ENCODE results near the gene MAD2L1BP. TPM values are rescaled to one million over a fixed set of nuclear protein-coding genes. Genes with fewer than 3 reads are reported as not detected.

MAD2L1BP gene
- total RNA-seq, 1 donor from 2014 or later = 40.5 TPM

GRCh38 chr6:43678341-43678740 lies 42.7 kb downstream of the MAD2L1BP start:
- intact Hi-C loops (cut with micrococcal nuclease) = no loop called here
- DNase-seq = no peak
- Mint-ChIP-seq H3K4me1 (peaks cover 14% of the 10 kb centered on the region), H3K27me3 (no peaks in the 10 kb centered on the region), H3K9me3 (no peaks in the 10 kb centered on the region), H3K27ac (no peak overlapping the region), H3K4me3 (no peak overlapping the region), H3K36me3 (ENCODE audit: low read depth) (peaks cover 95% of the 10 kb centered on the region)
- ATAC-seq (ENCODE audit: low read depth) = no peak
- ChIA-PET POLR2A (interaction anchor here (1.5 kb wide), 1 partner anchor 37 kb away, joined by 4 read pairs; no protein-coding TSS in a partner anchor), CTCF (no interaction called here)
- no peak for TF ChIP-seq CTCF (IDR thresholded peaks at IDR 0.05)

GRCh38 chr6:43679057-43679456 lies 43.4 kb downstream of the MAD2L1BP start:
- Mint-ChIP-seq H3K9me3 (no peaks in the 10 kb centered on the region), H3K4me1 (peaks cover 21% of the 10 kb centered on the region), H3K27ac (no peak overlapping the region), H3K4me3 (no peak overlapping the region), H3K27me3 (no peaks in the 10 kb centered on the region), H3K36me3 (ENCODE audit: low read depth) (peaks cover 88% of the 10 kb centered on the region)
- intact Hi-C loops (cut with micrococcal nuclease) = no loop called here
- no peak for ATAC-seq (ENCODE audit: low read depth)
- TF ChIP-seq CTCF (IDR thresholded peaks at IDR 0.05) = no peak
- no peak for DNase-seq
- POLR2A ChIA-PET = interaction anchor here (1.5 kb wide), 1 partner anchor 36 kb away, joined by 4 read pairs; no protein-coding TSS in a partner anchor
- CTCF ChIA-PET = no interaction called here

- no peak for TF ChIP-seq CTCF (IDR thresholded peaks at IDR 0.05)
- ATAC-seq (ENCODE audit: low read depth) (no peak), DNase-seq (no peak)
- Mint-ChIP-seq H3K4me1 (peaks cover 36% of the 10 kb centered on the region), H3K36me3 (ENCODE audit: low read depth) (peaks cover 75% of the 10 kb centered on the region), H3K27ac (no peak overlapping the region), H3K27me3 (no peaks in the 10 kb centered on the region), H3K4me3 (no peak overlapping the region), H3K9me3 (no peaks in the 10 kb centered on the region)
- intact Hi-C loops (cut with micrococcal nuclease) = no loop called here
- ChIA-PET CTCF (no interaction called here), POLR2A (interaction anchor here (1.2 kb wide), 1 partner anchor 12 kb away, joined by 3 read pairs; no protein-coding TSS in a partner anchor)
Measured at GRCh38 chr6:43680308-43681200, 44.9 kb downstream of the MAD2L1BP start.

- ChIA-PET POLR2A (interaction anchor here (1.2 kb wide), 1 partner anchor 13 kb away, joined by 3 read pairs; no protein-coding TSS in a partner anchor), CTCF (no interaction called here)
- H3K36me3 Mint-ChIP-seq (ENCODE audit: low read depth) = peaks cover 70% of the 10 kb centered on the region
- TF ChIP-seq CTCF (IDR thresholded peaks at IDR 0.05) = no peak
- intact Hi-C loops (cut with micrococcal nuclease) = no loop called here
- ATAC-seq (ENCODE audit: low read depth) = no peak
- H3K27me3 Mint-ChIP-seq = no peaks in the 10 kb centered on the region
- no peaks in the 10 kb centered on the region for H3K9me3 Mint-ChIP-seq
- no peak for DNase-seq
- H3K4me3 Mint-ChIP-seq = no peak overlapping the region
- H3K4me1 Mint-ChIP-seq = peaks cover 42% of the 10 kb centered on the region
- H3K27ac Mint-ChIP-seq = no peak overlapping the region
Measured at GRCh38 chr6:43681303-43681702, 45.7 kb downstream of the MAD2L1BP start.

GRCh38 chr6:43682724-43683429 lies 47.2 kb downstream of the MAD2L1BP start:
- Mint-ChIP-seq H3K27me3 (no peaks in the 10 kb centered on the region), H3K4me1 (peaks cover 54% of the 10 kb centered on the region), H3K36me3 (ENCODE audit: low read depth) (peaks cover 64% of the 10 kb centered on the region), H3K27ac (no peak overlapping the region), H3K9me3 (no peaks in the 10 kb centered on the region), H3K4me3 (no peak overlapping the region)
- ChIA-PET POLR2A (no interaction called here), CTCF (interaction anchor here (1.2 to 1.3 kb wide), 2 partner anchors 14 to 15 kb away, joined by 4 to 6 read pairs; no protein-coding TSS in a partner anchor)
- TF ChIP-seq CTCF (IDR thresholded peaks at IDR 0.05) = no peak
- ATAC-seq (ENCODE audit: low read depth) (no peak), DNase-seq (no peak)
- intact Hi-C loops (cut with micrococcal nuclease) = no loop called here

All from activated B cell treated with CpG ODN at 0.5 μM for 24 hours (primary cell).